ENCODE measurements around the gene NRXN2.

Gene NRXN2

DNA sequence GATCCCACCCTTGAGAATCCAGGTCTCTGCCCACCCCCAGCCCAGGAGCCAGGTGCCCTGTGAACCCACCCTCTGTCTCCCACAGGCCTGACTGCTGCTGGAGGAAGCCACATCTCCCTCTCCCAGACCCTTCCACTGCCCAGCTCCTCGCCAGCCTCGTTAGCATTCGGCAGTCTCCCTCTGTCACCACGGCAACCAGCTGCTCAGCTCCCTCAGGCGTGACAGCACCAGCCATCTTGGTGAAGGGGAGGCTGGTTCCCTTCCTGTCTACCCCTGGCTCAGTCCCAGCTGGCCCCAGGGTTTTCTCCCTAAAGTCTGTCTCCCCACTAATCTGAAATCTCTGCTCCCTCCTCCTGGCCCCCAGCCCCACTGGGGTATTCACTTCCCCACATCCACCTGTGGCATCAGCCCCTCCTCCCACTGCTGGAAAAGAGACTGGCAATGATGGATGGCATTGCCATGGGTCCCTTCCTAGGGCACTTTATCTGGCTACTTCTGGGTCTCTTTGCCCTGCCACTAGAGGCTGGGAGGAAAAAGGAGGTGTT is 28.1 kb downstream of the NRXN2 start:
- peak overlapping the region; percentile 13 for H3K4me2 ChIP-seq (ENCODE audit: low read depth, low read length, poor library complexity, severe bottlenecking)
- no peaks in the 10 kb centered on the region for H3K27me3 ChIP-seq (ENCODE audit: insufficient read depth, low read length, poor library complexity, severe bottlenecking)

GRCh38 chr11:64694026-64694755 is 28.8 kb downstream of the NRXN2 start:
- no peak overlapping the region for H3K9ac ChIP-seq (ENCODE audit: low read depth, low read length, poor library complexity, severe bottlenecking)
- no peaks in the 10 kb centered on the region for H3K9me2 ChIP-seq (replicated peaks; ENCODE audit: low read depth, low read length)
- no peaks in the 10 kb centered on the region for H3K27me3 ChIP-seq (ENCODE audit: insufficient read depth, low read length, poor library complexity, severe bottlenecking)
- no peaks in the 10 kb centered on the region for H3K79me2 ChIP-seq (ENCODE audit: insufficient read depth, low read length)
- H3K4me3 ChIP-seq (ENCODE audit: low read length, poor library complexity, severe bottlenecking): no peak overlapping the region
- H4K20me1 ChIP-seq (ENCODE audit: insufficient read depth, low read length, poor library complexity, severe bottlenecking): no peaks in the 10 kb centered on the region
- no peaks in the 10 kb centered on the region for H3K9me3 ChIP-seq (ENCODE audit: insufficient read depth, low read depth, low read length)
- peaks cover 25% of the 10 kb centered on the region for H3K4me1 ChIP-seq (ENCODE audit: insufficient read depth, low read length, poor library complexity, severe bottlenecking)
- H2AFZ ChIP-seq (ENCODE audit: low read length): no peak overlapping the region
- TF ChIP-seq, protein P1, sequence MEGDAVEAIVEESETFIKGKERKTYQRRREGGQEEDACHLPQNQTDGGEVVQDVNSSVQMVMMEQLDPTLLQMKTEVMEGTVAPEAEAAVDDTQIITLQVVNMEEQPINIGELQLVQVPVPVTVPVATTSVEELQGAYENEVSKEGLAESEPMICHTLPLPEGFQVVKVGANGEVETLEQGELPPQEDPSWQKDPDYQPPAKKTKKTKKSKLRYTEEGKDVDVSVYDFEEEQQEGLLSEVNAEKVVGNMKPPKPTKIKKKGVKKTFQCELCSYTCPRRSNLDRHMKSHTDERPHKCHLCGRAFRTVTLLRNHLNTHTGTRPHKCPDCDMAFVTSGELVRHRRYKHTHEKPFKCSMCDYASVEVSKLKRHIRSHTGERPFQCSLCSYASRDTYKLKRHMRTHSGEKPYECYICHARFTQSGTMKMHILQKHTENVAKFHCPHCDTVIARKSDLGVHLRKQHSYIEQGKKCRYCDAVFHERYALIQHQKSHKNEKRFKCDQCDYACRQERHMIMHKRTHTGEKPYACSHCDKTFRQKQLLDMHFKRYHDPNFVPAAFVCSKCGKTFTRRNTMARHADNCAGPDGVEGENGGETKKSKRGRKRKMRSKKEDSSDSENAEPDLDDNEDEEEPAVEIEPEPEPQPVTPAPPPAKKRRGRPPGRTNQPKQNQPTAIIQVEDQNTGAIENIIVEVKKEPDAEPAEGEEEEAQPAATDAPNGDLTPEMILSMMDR (conservative IDR thresholded peaks at IDR 0.05; ENCODE audit: low read length): no peak
- no peak for TF ChIP-seq EZH2phosphoT487 (IDR thresholded peaks at IDR 0.05; ENCODE audit: borderline replicate concordance)
- H3K4me2 ChIP-seq (ENCODE audit: low read depth, low read length, poor library complexity, severe bottlenecking): peak overlapping the region; percentile 13
- no peaks in the 10 kb centered on the region for H3K36me3 ChIP-seq (ENCODE audit: insufficient read depth, low read length)
- H3F3A ChIP-seq (ENCODE audit: low read depth): no peaks in the 10 kb centered on the region

More for the DNA sequence above, 28.1 kb downstream of the NRXN2 start:
- H3K4me3 ChIP-seq (ENCODE audit: low read length, poor library complexity, severe bottlenecking): no peak overlapping the region
- no peaks in the 10 kb centered on the region for H3K79me2 ChIP-seq (ENCODE audit: insufficient read depth, low read length)
- TF ChIP-seq EZH2phosphoT487 (IDR thresholded peaks at IDR 0.05; ENCODE audit: borderline replicate concordance): no peak
- TF ChIP-seq, protein P1 (conservative IDR thresholded peaks at IDR 0.05; ENCODE audit: low read length): no peak
- no peaks in the 10 kb centered on the region for H3K9me3 ChIP-seq (ENCODE audit: insufficient read depth, low read depth, low read length)
- no peaks in the 10 kb centered on the region for H3K36me3 ChIP-seq (ENCODE audit: insufficient read depth, low read length)
- H3K4me1 ChIP-seq (ENCODE audit: insufficient read depth, low read length, poor library complexity, severe bottlenecking): peaks cover 18% of the 10 kb centered on the region
- no peaks in the 10 kb centered on the region for H3K9me2 ChIP-seq (replicated peaks; ENCODE audit: low read depth, low read length)
- H2AFZ ChIP-seq (ENCODE audit: low read length): no peak overlapping the region
- no peak overlapping the region for H3K9ac ChIP-seq (ENCODE audit: low read depth, low read length, poor library complexity, severe bottlenecking)
- no peaks in the 10 kb centered on the region for H4K20me1 ChIP-seq (ENCODE audit: insufficient read depth, low read length, poor library complexity, severe bottlenecking)
- H3F3A ChIP-seq (ENCODE audit: low read depth): no peaks in the 10 kb centered on the region

DNA sequence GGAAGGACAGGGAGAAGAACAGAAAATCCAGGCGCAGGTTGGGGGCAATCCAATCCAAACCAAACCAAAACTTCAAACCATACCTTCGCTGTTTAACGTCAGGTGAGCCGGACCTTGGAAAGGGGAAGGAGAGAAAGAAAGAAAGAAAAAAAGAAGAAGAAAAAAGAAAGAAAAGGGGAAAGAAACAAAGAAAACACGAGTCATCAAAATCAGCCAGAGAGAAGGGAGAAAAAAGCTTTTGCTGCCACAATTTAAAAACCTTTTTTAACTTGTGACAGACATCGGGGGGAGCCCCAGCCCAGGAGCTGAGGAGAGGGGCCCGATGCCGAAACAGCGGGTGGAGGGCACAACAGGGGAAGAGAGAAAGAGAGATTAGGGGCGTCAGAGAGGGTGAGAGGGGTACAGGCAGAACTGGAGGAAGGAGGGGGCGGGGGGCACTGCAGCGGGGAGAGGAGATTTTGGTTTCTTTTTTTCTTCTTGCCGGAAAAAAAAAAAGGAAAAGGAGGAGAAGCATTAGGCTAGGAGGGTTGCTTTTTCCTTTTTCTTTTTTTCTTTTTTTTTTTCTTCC is 30.1 kb downstream of the NRXN2 start:
- H3K4me2 ChIP-seq (ENCODE audit: low read depth, low read length, poor library complexity, severe bottlenecking): no peak overlapping the region
- peaks cover 31% of the 10 kb centered on the region for H3K4me1 ChIP-seq (ENCODE audit: insufficient read depth, low read length, poor library complexity, severe bottlenecking)
- H3F3A ChIP-seq (ENCODE audit: low read depth): no peaks in the 10 kb centered on the region
- H3K36me3 ChIP-seq (ENCODE audit: insufficient read depth, low read length): no peaks in the 10 kb centered on the region
- no peaks in the 10 kb centered on the region for H3K9me2 ChIP-seq (replicated peaks; ENCODE audit: low read depth, low read length)
- no peaks in the 10 kb centered on the region for H3K9me3 ChIP-seq (ENCODE audit: insufficient read depth, low read depth, low read length)
- H3K4me3 ChIP-seq (ENCODE audit: low read length, poor library complexity, severe bottlenecking): no peak overlapping the region
- no peak overlapping the region for H2AFZ ChIP-seq (ENCODE audit: low read length)
- no peaks in the 10 kb centered on the region for H3K27me3 ChIP-seq (ENCODE audit: insufficient read depth, low read length, poor library complexity, severe bottlenecking)
- TF ChIP-seq, protein P1 (conservative IDR thresholded peaks at IDR 0.05; ENCODE audit: low read length): no peak
- TF ChIP-seq EZH2phosphoT487 (IDR thresholded peaks at IDR 0.05; ENCODE audit: borderline replicate concordance): no peak
- no peaks in the 10 kb centered on the region for H4K20me1 ChIP-seq (ENCODE audit: insufficient read depth, low read length, poor library complexity, severe bottlenecking)
- no peak overlapping the region for H3K9ac ChIP-seq (ENCODE audit: low read depth, low read length, poor library complexity, severe bottlenecking)
- H3K79me2 ChIP-seq (ENCODE audit: insufficient read depth, low read length): no peaks in the 10 kb centered on the region

All from Loucy (cell line).